Embryonic facial prominence (tissue), 1 donor: ENCODE measurements around the gene AMMECR1.
"Not testable (repeated sequence)": the region's sequence is repeated elsewhere in the genome, so short reads cannot be mapped to it uniquely, and the experiment has no call there.

Experiments
- DNase-seq: peaks from one replicate; pipeline ENCODE4 v3.0.0-alpha.2; 2016; ENCODE audit errors: extremely low spot score

Gene AMMECR1

GRCh38 chrX:110257889-110258288 is 60.0 kb downstream of the AMMECR1 start:
- DNase-seq = no peak

GRCh38 chrX:110252711-110253110 is 65.2 kb downstream of the AMMECR1 start:
- no peak for DNase-seq

GRCh38 chrX:110251961-110252360 is 65.9 kb downstream of the AMMECR1 start:
- no peak for DNase-seq

- DNase-seq = no peak
These were observed 66.4 kb downstream of the AMMECR1 start for GRCh38 chrX:110251526-110251925.

GRCh38 chrX:110250847-110251246 is 67.0 kb downstream of the AMMECR1 start:
- DNase-seq = no peak

GRCh38 chrX:110248578-110248977 is 69.3 kb downstream of the AMMECR1 start:
- DNase-seq = no peak

GRCh38 chrX:110245011-110245410 is 72.9 kb downstream of the AMMECR1 start:
- no peak for DNase-seq

- DNase-seq = no peak
These were observed 75.5 kb downstream of the AMMECR1 start for GRCh38 chrX:110242371-110242770.

- DNase-seq = no peak
These were observed 76.1 kb downstream of the AMMECR1 start for GRCh38 chrX:110241816-110242215.

- DNase-seq = not testable (repeated sequence)
These were observed 79.6 kb downstream of the AMMECR1 start for GRCh38 chrX:110238259-110238658.

- not testable (repeated sequence) for DNase-seq
These were observed 86.4 kb downstream of the AMMECR1 start for GRCh38 chrX:110231485-110231884.

GRCh38 chrX:110229497-110230111 is 88.3 kb downstream of the AMMECR1 start:
- not testable (repeated sequence) for DNase-seq

GRCh38 chrX:110228453-110228852 is 89.4 kb downstream of the AMMECR1 start:
- DNase-seq = no peak

GRCh38 chrX:110226931-110227330 is 91.0 kb downstream of the AMMECR1 start:
- no peak for DNase-seq

- DNase-seq = no peak
These were observed 92.8 kb downstream of the AMMECR1 start for GRCh38 chrX:110224926-110225617.

- DNase-seq = no peak
These were observed 95.2 kb downstream of the AMMECR1 start for GRCh38 chrX:110222497-110223257.

GRCh38 chrX:110219920-110220319 is 98.0 kb downstream of the AMMECR1 start:
- DNase-seq = no peak

GRCh38 chrX:110218591-110218990 is 99.3 kb downstream of the AMMECR1 start:
- DNase-seq = no peak

GRCh38 chrX:110216027-110216426 is 101.9 kb downstream of the AMMECR1 start:
- no peak for DNase-seq

GRCh38 chrX:110215411-110215810 is 102.5 kb downstream of the AMMECR1 start:
- DNase-seq = no peak

GRCh38 chrX:110214684-110215083 is 103.2 kb downstream of the AMMECR1 start:
- DNase-seq = no peak

GRCh38 chrX:110213183-110213582 is 104.7 kb downstream of the AMMECR1 start:
- no peak for DNase-seq

- DNase-seq = no peak
These were observed 105.6 kb downstream of the AMMECR1 start for GRCh38 chrX:110212299-110212698.
